ENCODE results near the gene NPR3.

- TF ChIP-seq TCF12 (IDR thresholded peaks at IDR 0.05; ENCODE audit: low read depth) = no peak
- TF ChIP-seq MAX (IDR thresholded peaks at IDR 0.05) = no peak
- TF ChIP-seq TAF1 (IDR thresholded peaks at IDR 0.05; ENCODE audit: low read depth) = no peak
- no peak for TF ChIP-seq YY1 (IDR thresholded peaks at IDR 0.05; ENCODE audit: low read depth)
- no peak for TF ChIP-seq RAD21 (IDR thresholded peaks at IDR 0.05; ENCODE audit: low read depth)
- no peak for TF ChIP-seq EP300 (IDR thresholded peaks at IDR 0.05; ENCODE audit: borderline replicate concordance)
These were observed 97.7 kb downstream of the NPR3 start for GRCh38 chr5:32808783-32809182.

Measured in Ishikawa (cell line).